Thyroid gland (tissue), 4 donors: Measurements from ENCODE around the gene CUL3. TPM values are rescaled to one million over a fixed set of nuclear protein-coding genes. Genes with fewer than 3 reads are reported as not detected.

Source experiments
- DNase-seq, 2 donors: peaks; one replicate each; pipeline ENCODE4 v3.0.0-alpha.2; 2019
- H3K27ac ChIP-seq, 3 donors: fragments of 200-600 bp; sonication (generic); 1 replicate in 2 of 3; 2 replicates in 1 of 3; pipeline ENCODE4 v1.5.1; 2016 to 2019; ENCODE audit warnings: mild to moderate bottlenecking in 1 of 3, moderate library complexity in 1 of 3
- H3K27me3 ChIP-seq: fragments of 200-600 bp; sonication (generic); one replicate; pipeline ENCODE4 v1.5.1; 2019
- H3K36me3 ChIP-seq, 2 donors: fragments of 200-600 bp; sonication (generic); one replicate each; pipeline ENCODE4 v1.5.1; 2016 to 2019
- H3K4me1 ChIP-seq, 2 donors: fragments of 200-600 bp; sonication (generic); one replicate each; pipeline ENCODE4 v1.5.1; 2017 to 2019
- H3K4me3 ChIP-seq, 3 donors: fragments of 200-600 bp; sonication (generic); replicated peaks in 1 of 3; 1 replicate in 2 of 3; 2 replicates in 1 of 3; pipeline ENCODE4 v1.5.1; 2016; ENCODE audit warnings: mild to moderate bottlenecking in 1 of 3
- H3K9me3 ChIP-seq: fragments of 200-600 bp; sonication (generic); one replicate; pipeline ENCODE4 v1.5.1; 2017
- POLR2A ChIP-seq, 2 donors: fragments of 450-650 bp; IDR thresholded peaks; one replicate each; pipeline ENCODE4 v1.6.1; 2017; ENCODE audit warnings: antibody characterized with exemption in 2 of 2, mild to moderate bottlenecking in 2 of 2, moderate library complexity in 1 of 2
- WGBS, 2 donors: methylation state at CpG; one replicate each; pipeline ENCODE4 v1.1.5; 2017; 5-methylcytosine and 5-hydroxymethylcytosine counted together
- intact Hi-C: fragments of 100-400 bp; cut with DNase I; formaldehyde crosslinking; loops from one replicate; pipeline ENCODE4 v1.15.1; 2023
- total RNA-seq, 4 donors: library from RNA; depleted of rRNA; stranded (reverse); fragments of >200 nt; gene quantifications; one replicate each; pipeline ENCODE4 v1.2.3, GENCODE V29; 2016
- TF ChIP-seq, protein P1 (sequence below), 6 experiments: fragments of 200-600 bp in 3 of 6; fragments of 450-650 bp in 3 of 6; sonication (generic) in 3 of 6; IDR thresholded peaks; one replicate each; pipeline ENCODE4 v1.5.1; 2016 to 2019; ENCODE audit warnings: antibody characterized with exemption in 6 of 6, mild to moderate bottlenecking in 2 of 6, inconsistent platforms in 1 of 6, moderate library complexity in 1 of 6

CUL3 gene
- 100 to 1,000 TPM in 2 of 4 donors, 10 to 100 TPM in 2; 91.9 to 122 (median 107) TPM for total RNA-seq

DNA sequence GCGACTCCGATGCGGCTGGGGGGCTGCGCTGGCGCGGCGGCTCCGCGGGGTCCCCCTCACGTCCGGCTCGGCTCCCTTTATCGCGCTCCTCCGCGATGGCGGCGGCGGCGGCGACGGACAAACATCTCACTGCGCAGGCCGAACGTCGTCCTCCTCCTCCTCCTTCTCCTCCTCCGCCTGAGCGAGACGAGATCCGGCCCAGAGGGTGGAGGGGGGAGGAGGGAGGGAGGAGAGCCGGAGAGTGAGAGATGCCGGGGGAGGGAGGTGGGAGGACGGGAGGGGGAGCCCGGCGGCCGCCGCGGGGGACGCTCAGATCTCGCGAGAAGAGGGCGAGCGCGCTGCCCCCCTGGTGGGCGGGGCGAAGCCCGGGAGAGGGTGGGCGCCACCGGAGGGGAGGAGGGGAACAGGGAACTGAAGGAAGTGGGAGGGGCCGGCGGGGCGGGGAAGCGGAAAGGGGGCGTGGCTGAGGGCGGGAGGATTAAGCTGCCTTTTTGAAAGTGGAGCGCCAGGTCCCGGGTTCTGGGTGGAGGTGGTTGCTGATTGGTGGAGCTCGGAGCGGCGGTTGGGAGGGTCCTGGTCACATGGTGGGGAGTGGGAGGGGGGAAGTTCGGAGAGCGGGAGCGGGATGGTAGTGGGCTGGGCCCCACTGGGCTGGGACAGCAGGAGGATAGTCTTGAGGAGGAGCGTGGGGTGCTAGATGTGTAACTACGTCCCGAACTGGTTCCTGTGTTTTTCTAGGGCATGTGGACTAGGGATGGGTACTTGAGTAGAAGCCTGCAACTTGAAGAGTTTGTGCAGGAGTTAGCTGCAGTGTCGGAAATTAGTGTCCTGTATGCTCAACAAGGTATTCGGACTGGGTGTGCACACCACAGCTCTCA lies at the start of gene CUL3:
TSS of gene CUL3 (minus strand) at position 153 of the 878 bp plus-strand sequence. CDS start 354 bp downstream, outside the sequence.
- H3K27ac ChIP-seq: peak within 1 kb of the TSS; percentile 72 to 85 (median 79)
- no peaks in the 10 kb centered on the region for H3K9me3 ChIP-seq
- WGBS, 2 donors: 2 to 3% methylated on average over 36 to 45 of the region's 68 CpGs
- H3K4me1 ChIP-seq: peaks cover 24 to 27% of the 10 kb centered on the region in 2 donors
- peak within 1 kb of the TSS; percentile 74 to 79 (median 76) for H3K4me3 ChIP-seq
- intact Hi-C loops: loop anchor here (10.0 kb wide), 1 partner anchor 111 kb away; no protein-coding TSS in a partner anchor
- H3K27me3 ChIP-seq: no peaks in the 10 kb centered on the region
- TF ChIP-seq POLR2A (IDR thresholded peaks at IDR 0.05): peak; percentile 80 to 91
- TF ChIP-seq, protein P1, sequence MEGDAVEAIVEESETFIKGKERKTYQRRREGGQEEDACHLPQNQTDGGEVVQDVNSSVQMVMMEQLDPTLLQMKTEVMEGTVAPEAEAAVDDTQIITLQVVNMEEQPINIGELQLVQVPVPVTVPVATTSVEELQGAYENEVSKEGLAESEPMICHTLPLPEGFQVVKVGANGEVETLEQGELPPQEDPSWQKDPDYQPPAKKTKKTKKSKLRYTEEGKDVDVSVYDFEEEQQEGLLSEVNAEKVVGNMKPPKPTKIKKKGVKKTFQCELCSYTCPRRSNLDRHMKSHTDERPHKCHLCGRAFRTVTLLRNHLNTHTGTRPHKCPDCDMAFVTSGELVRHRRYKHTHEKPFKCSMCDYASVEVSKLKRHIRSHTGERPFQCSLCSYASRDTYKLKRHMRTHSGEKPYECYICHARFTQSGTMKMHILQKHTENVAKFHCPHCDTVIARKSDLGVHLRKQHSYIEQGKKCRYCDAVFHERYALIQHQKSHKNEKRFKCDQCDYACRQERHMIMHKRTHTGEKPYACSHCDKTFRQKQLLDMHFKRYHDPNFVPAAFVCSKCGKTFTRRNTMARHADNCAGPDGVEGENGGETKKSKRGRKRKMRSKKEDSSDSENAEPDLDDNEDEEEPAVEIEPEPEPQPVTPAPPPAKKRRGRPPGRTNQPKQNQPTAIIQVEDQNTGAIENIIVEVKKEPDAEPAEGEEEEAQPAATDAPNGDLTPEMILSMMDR (IDR thresholded peaks at IDR 0.05): no peak
- peak; percentile 98 to 99 for DNase-seq
- no peaks in the 10 kb centered on the region for H3K36me3 ChIP-seq

GRCh38 chr2:224630659-224631550 lies 45.7 kb upstream of the CUL3 start:
- 84 to 90% methylated on average over 6 of the region's 6 CpGs for WGBS, 2 donors
- H3K36me3 ChIP-seq: no peaks in the 10 kb centered on the region
- no peak overlapping the region for H3K27ac ChIP-seq
- no peaks in the 10 kb centered on the region for H3K9me3 ChIP-seq
- no peaks in the 10 kb centered on the region for H3K4me1 ChIP-seq
- no peaks in the 10 kb centered on the region for H3K27me3 ChIP-seq
- TF ChIP-seq, protein P1 (IDR thresholded peaks at IDR 0.05): no peak
- no peak for TF ChIP-seq POLR2A (IDR thresholded peaks at IDR 0.05)
- intact Hi-C loops: no loop called here
- H3K4me3 ChIP-seq: no peak overlapping the region
- DNase-seq: no peak

DNA sequence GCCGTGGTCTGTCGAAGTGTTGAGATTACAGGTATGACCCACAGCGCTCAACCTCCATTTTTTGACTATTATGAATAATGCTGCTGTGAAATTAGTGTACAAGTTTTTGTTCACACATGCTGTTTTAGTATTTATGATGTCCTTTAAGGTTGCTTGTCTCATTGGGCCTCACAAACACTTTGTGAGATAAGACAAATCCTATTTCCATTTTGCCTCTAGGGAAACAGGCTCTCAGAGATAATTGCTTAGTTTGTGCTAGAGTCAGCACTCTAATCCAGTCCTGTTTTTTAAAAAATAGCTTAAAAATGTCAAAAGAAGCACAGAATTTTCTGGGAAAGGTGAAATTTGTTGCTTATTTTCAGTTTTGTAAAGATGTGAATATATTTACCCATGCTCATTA lies 43.3 kb upstream of the CUL3 start:
- no peak for TF ChIP-seq POLR2A (IDR thresholded peaks at IDR 0.05)
- TF ChIP-seq, protein P1 (IDR thresholded peaks at IDR 0.05): no peak
- DNase-seq: no peak
- intact Hi-C loops: no loop called here
- Histone ChIP-seq H3K36me3 (no peaks in the 10 kb centered on the region), H3K4me3 (no peak overlapping the region), H3K27ac (no peak overlapping the region), H3K27me3 (no peaks in the 10 kb centered on the region), H3K4me1 (no peaks in the 10 kb centered on the region), H3K9me3 (no peaks in the 10 kb centered on the region)
- 93 to 98% methylated on average over 3 of the region's 3 CpGs for WGBS, 2 donors

DNA sequence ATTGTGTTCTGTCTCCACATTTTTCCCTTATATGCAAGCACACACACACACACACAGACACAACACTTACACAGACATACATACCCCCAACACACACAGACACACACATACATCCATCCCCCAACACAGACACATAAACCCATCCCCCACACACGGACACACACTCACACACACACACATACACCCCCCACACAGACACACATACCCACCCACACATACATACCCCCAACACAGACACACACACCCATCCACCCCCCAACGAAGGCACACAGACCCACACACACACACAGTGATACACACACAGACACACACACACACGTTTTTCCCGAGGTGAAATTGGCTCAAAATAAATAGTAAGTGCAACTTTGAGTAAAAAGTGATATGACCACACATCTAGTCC lies 41.6 kb upstream of the CUL3 start:
- H3K4me3 ChIP-seq: no peak overlapping the region
- no peaks in the 10 kb centered on the region for H3K9me3 ChIP-seq
- intact Hi-C loops: no loop called here
- 78 to 79% methylated on average over 4 of the region's 4 CpGs for WGBS, 2 donors
- TF ChIP-seq POLR2A (IDR thresholded peaks at IDR 0.05): no peak
- TF ChIP-seq, protein P1 (IDR thresholded peaks at IDR 0.05): no peak
- no peaks in the 10 kb centered on the region for H3K36me3 ChIP-seq
- no peak overlapping the region for H3K27ac ChIP-seq
- DNase-seq: no peak
- no peaks in the 10 kb centered on the region for H3K27me3 ChIP-seq
- no peaks in the 10 kb centered on the region for H3K4me1 ChIP-seq
